DMS153 treated with DMSO at 0.1 percent for 48 hours (cell line): ENCODE measurements around the gene B3GALNT2.

Experiments used
- DNase-seq: peaks from one replicate; lab custom pipeline; 2025; ENCODE audit not compliant: unreplicated experiment; lab: John Stamatoyannopoulos, UW

Gene B3GALNT2

GRCh38 chr1:235411489-235412486, 92.5 kb downstream of the B3GALNT2 start:
- DNase-seq = no peak

- DNase-seq = no peak
Observed at GRCh38 chr1:235410467-235410866, 93.8 kb downstream of the B3GALNT2 start.

GRCh38 chr1:235409042-235409820, 95.0 kb downstream of the B3GALNT2 start:
- DNase-seq = no peak

- no peak for DNase-seq
Observed at GRCh38 chr1:235408503-235408960, 95.7 kb downstream of the B3GALNT2 start.

- DNase-seq = no peak
Observed at GRCh38 chr1:235407419-235407818, 96.8 kb downstream of the B3GALNT2 start.

GRCh38 chr1:235404190-235404589, 100.1 kb downstream of the B3GALNT2 start:
- no peak for DNase-seq

GRCh38 chr1:235403593-235403992, 100.7 kb downstream of the B3GALNT2 start:
- no peak for DNase-seq

- DNase-seq = no peak
Observed at GRCh38 chr1:235402457-235403200, 101.6 kb downstream of the B3GALNT2 start.

GRCh38 chr1:235401251-235401650, 103.0 kb downstream of the B3GALNT2 start:
- DNase-seq = no peak
